WTC11 (cell line): ENCODE measurements around the gene CNKSR3. TPM values are rescaled to one million over a fixed set of nuclear protein-coding genes. Genes with fewer than 3 reads are reported as not detected.

Experiments used
- ATAC-seq: fragments of 200-7000 bp; cut with Tn5 transposase; 2 replicates; pipeline ENCODE4 v1.10.0; 2021; ENCODE audit warnings: mild to moderate bottlenecking, moderate library complexity
- CTCF ChIA-PET: fragments of 300-600 bp; sonication (Branson Sonifier 250); formaldehyde crosslinking; loops from one replicate; lab custom pipeline; 2021; ENCODE audit warnings: antibody characterized with exemption; lab: Charles Lee
- POLR2A ChIA-PET: fragments of 350-600 bp; sonication (Branson Sonifier 250); formaldehyde crosslinking; loops from one replicate; lab custom pipeline; 2021; ENCODE audit warnings: antibody characterized with exemption; lab: Charles Lee
- DNase-seq: peaks from one replicate; pipeline ENCODE4 v3.0.0; 2021; ENCODE audit warnings: low spot score
- H3K27ac Mint-ChIP-seq: 2 replicates; pipeline ENCODE4 v1.8.0; 2021; ENCODE audit warnings: mixed read lengths
- H3K27me3 Mint-ChIP-seq: 2 replicates; pipeline ENCODE4 v1.8.0; 2021; ENCODE audit warnings: low read depth, mild to moderate bottlenecking, moderate library complexity, mixed read lengths
- H3K36me3 Mint-ChIP-seq: 2 replicates; pipeline ENCODE4 v1.8.0; 2021; ENCODE audit warnings: mixed read lengths
- H3K4me1 Mint-ChIP-seq: 2 replicates; pipeline ENCODE4 v1.8.0; 2022; ENCODE audit warnings: mixed read lengths
- H3K4me3 Mint-ChIP-seq: 2 replicates; pipeline ENCODE4 v1.8.0; 2021; ENCODE audit warnings: mild to moderate bottlenecking, moderate library complexity, mixed read lengths
- H3K9me3 Mint-ChIP-seq: 2 replicates; pipeline ENCODE4 v1.8.0; 2021; ENCODE audit warnings: mixed read lengths
- ESRRA ChIP-seq: sonication (generic); formaldehyde crosslinking; IDR thresholded peaks from 2 replicates; pipeline ENCODE4 v1.8.1; 2022; ENCODE audit warnings: mild to moderate bottlenecking, missing genetic modification reagents, borderline replicate concordance
- GTF2I ChIP-seq: fragments of 250-450 bp; sonication (Bioruptor Pico); conservative IDR thresholded peaks from 2 replicates; pipeline ENCODE4 v1.4.0; 2021; ENCODE audit warnings: mild to moderate bottlenecking
- NR3C1 ChIP-seq: sonication (generic); formaldehyde crosslinking; conservative IDR thresholded peaks from 2 replicates; pipeline ENCODE4 v1.8.1; 2023; ENCODE audit warnings: low read depth, mild to moderate bottlenecking, missing genetic modification reagents
- RELA ChIP-seq: sonication (generic); formaldehyde crosslinking; IDR thresholded peaks from 2 replicates; pipeline ENCODE4 v1.8.1; 2022; ENCODE audit warnings: missing genetic modification reagents, mild to moderate bottlenecking, borderline replicate concordance
- RORB ChIP-seq: fragments of 250-450 bp; sonication (Bioruptor Pico); IDR thresholded peaks from 2 replicates; pipeline ENCODE4 v1.9.0; 2021; ENCODE audit warnings: mild to moderate bottlenecking
- TEAD1 ChIP-seq: sonication (generic); formaldehyde crosslinking; IDR thresholded peaks from 2 replicates; pipeline ENCODE4 v1.8.0; 2022; ENCODE audit warnings: mild to moderate bottlenecking, missing genetic modification reagents
- ZBTB21 ChIP-seq: sonication (generic); formaldehyde crosslinking; IDR thresholded peaks from 2 replicates; pipeline ENCODE4 v1.8.1; 2023; ENCODE audit warnings: mild to moderate bottlenecking, missing genetic modification reagents, borderline replicate concordance
- ZNF671 ChIP-seq: fragments of 250-450 bp; sonication (Bioruptor Pico); IDR thresholded peaks from 2 replicates; pipeline ENCODE4 v1.8.0; 2021; ENCODE audit warnings: mild to moderate bottlenecking
- total RNA-seq: library from RNA; stranded (reverse); gene quantifications from 3 replicates; pipeline ENCODE4 v1.2.3, GENCODE V29; 2021
- TF ChIP-seq, protein P1 (sequence below): fragments of 250-450 bp; sonication (Bioruptor Pico); IDR thresholded peaks from 2 replicates; pipeline ENCODE4 v1.9.0; 2021; ENCODE audit warnings: mild to moderate bottlenecking
- TF ChIP-seq, protein P2 (sequence below): sonication (generic); formaldehyde crosslinking; IDR thresholded peaks from 2 replicates; pipeline ENCODE4 v1.8.0; 2022; ENCODE audit warnings: missing genetic modification reagents
- TF ChIP-seq, protein P3 (sequence below): sonication (generic); formaldehyde crosslinking; IDR thresholded peaks from 2 replicates; pipeline ENCODE4 v1.8.0; 2022; ENCODE audit warnings: mild to moderate bottlenecking, missing genetic modification reagents
- TF ChIP-seq, protein P4 (sequence below): sonication (generic); formaldehyde crosslinking; IDR thresholded peaks from 2 replicates; pipeline ENCODE4 v1.8.1; 2023; ENCODE audit warnings: mild to moderate bottlenecking, missing genetic modification reagents, moderate library complexity
- TF ChIP-seq, protein P5 (sequence below): sonication (generic); formaldehyde crosslinking; conservative IDR thresholded peaks from 2 replicates; pipeline ENCODE4 v1.8.1; 2023; ENCODE audit warnings: mild to moderate bottlenecking, low read depth, missing genetic modification reagents, moderate library complexity

CNKSR3 gene
- total RNA-seq, 1 experiment from 2014 or later = 5.7 TPM

DNA sequence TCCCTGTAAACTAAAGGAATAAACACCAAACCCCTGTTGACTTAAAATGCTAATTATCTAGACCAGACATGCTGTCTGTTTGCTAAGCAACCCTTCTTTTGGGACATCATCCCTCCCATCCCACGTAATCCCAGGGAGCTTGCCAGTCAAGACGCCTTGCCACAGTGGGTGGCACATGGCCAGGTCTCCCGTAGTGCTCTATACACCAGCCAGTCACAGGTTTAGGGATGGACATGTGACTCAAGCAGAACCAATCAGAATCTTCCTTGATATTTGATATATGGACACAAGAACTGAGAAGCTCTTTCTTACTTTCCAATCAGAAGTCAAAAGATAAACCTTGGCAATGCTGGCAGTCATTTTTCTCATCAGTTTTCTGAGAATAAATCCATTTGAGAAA lies 60.0 kb downstream of the CNKSR3 start:
- no peaks in the 10 kb centered on the region for H3K36me3 Mint-ChIP-seq

More for the DNA sequence above, 60.0 kb downstream of the CNKSR3 start:
- POLR2A ChIA-PET = no interaction called here
- Mint-ChIP-seq H3K27me3 (no peaks in the 10 kb centered on the region), H3K4me1 (no peaks in the 10 kb centered on the region), H3K27ac (no peak overlapping the region), H3K9me3 (no peaks in the 10 kb centered on the region), H3K4me3 (no peak overlapping the region)
- TF ChIP-seq, protein P1, sequence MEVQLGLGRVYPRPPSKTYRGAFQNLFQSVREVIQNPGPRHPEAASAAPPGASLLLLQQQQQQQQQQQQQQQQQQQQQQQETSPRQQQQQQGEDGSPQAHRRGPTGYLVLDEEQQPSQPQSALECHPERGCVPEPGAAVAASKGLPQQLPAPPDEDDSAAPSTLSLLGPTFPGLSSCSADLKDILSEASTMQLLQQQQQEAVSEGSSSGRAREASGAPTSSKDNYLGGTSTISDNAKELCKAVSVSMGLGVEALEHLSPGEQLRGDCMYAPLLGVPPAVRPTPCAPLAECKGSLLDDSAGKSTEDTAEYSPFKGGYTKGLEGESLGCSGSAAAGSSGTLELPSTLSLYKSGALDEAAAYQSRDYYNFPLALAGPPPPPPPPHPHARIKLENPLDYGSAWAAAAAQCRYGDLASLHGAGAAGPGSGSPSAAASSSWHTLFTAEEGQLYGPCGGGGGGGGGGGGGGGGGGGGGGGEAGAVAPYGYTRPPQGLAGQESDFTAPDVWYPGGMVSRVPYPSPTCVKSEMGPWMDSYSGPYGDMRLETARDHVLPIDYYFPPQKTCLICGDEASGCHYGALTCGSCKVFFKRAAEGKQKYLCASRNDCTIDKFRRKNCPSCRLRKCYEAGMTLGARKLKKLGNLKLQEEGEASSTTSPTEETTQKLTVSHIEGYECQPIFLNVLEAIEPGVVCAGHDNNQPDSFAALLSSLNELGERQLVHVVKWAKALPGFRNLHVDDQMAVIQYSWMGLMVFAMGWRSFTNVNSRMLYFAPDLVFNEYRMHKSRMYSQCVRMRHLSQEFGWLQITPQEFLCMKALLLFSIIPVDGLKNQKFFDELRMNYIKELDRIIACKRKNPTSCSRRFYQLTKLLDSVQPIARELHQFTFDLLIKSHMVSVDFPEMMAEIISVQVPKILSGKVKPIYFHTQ (CRISPR knock-in tag) = no peak
- TF ChIP-seq, protein P2, sequence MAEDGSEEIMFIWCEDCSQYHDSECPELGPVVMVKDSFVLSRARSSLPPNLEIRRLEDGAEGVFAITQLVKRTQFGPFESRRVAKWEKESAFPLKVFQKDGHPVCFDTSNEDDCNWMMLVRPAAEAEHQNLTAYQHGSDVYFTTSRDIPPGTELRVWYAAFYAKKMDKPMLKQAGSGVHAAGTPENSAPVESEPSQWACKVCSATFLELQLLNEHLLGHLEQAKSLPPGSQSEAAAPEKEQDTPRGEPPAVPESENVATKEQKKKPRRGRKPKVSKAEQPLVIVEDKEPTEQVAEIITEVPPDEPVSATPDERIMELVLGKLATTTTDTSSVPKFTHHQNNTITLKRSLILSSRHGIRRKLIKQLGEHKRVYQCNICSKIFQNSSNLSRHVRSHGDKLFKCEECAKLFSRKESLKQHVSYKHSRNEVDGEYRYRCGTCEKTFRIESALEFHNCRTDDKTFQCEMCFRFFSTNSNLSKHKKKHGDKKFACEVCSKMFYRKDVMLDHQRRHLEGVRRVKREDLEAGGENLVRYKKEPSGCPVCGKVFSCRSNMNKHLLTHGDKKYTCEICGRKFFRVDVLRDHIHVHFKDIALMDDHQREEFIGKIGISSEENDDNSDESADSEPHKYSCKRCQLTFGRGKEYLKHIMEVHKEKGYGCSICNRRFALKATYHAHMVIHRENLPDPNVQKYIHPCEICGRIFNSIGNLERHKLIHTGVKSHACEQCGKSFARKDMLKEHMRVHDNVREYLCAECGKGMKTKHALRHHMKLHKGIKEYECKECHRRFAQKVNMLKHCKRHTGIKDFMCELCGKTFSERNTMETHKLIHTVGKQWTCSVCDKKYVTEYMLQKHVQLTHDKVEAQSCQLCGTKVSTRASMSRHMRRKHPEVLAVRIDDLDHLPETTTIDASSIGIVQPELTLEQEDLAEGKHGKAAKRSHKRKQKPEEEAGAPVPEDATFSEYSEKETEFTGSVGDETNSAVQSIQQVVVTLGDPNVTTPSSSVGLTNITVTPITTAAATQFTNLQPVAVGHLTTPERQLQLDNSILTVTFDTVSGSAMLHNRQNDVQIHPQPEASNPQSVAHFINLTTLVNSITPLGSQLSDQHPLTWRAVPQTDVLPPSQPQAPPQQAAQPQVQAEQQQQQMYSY (CRISPR knock-in tag) = no peak
- TF ChIP-seq RORB (no peak), TEAD1 (CRISPR knock-in tag) (no peak), NR3C1 (CRISPR knock-in tag) (no peak), ESRRA (CRISPR knock-in tag) (no peak), GTF2I (no peak), ZBTB21 (CRISPR knock-in tag) (no peak), RELA (CRISPR knock-in tag) (no peak), ZNF671 (CRISPR knock-in tag) (no peak)
- TF ChIP-seq, protein P3, sequence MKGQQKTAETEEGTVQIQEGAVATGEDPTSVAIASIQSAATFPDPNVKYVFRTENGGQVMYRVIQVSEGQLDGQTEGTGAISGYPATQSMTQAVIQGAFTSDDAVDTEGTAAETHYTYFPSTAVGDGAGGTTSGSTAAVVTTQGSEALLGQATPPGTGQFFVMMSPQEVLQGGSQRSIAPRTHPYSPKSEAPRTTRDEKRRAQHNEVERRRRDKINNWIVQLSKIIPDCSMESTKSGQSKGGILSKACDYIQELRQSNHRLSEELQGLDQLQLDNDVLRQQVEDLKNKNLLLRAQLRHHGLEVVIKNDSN (CRISPR knock-in tag) = peak; percentile 12; the same call in 1 of the 2 replicates
- TF ChIP-seq, protein P4, sequence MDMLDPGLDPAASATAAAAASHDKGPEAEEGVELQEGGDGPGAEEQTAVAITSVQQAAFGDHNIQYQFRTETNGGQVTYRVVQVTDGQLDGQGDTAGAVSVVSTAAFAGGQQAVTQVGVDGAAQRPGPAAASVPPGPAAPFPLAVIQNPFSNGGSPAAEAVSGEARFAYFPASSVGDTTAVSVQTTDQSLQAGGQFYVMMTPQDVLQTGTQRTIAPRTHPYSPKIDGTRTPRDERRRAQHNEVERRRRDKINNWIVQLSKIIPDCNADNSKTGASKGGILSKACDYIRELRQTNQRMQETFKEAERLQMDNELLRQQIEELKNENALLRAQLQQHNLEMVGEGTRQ (CRISPR knock-in tag) = 0 out of 2 replicates have a peak, but pooled peaks have one; percentile 30
- TF ChIP-seq, protein P5, sequence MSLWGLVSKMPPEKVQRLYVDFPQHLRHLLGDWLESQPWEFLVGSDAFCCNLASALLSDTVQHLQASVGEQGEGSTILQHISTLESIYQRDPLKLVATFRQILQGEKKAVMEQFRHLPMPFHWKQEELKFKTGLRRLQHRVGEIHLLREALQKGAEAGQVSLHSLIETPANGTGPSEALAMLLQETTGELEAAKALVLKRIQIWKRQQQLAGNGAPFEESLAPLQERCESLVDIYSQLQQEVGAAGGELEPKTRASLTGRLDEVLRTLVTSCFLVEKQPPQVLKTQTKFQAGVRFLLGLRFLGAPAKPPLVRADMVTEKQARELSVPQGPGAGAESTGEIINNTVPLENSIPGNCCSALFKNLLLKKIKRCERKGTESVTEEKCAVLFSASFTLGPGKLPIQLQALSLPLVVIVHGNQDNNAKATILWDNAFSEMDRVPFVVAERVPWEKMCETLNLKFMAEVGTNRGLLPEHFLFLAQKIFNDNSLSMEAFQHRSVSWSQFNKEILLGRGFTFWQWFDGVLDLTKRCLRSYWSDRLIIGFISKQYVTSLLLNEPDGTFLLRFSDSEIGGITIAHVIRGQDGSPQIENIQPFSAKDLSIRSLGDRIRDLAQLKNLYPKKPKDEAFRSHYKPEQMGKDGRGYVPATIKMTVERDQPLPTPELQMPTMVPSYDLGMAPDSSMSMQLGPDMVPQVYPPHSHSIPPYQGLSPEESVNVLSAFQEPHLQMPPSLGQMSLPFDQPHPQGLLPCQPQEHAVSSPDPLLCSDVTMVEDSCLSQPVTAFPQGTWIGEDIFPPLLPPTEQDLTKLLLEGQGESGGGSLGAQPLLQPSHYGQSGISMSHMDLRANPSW (CRISPR knock-in tag) = no peak
- ATAC-seq = no peak
- DNase-seq = no peak
- CTCF ChIA-PET = interaction anchor here (1.4 kb wide), 2 partner anchors 50 to 60 kb away, joined by 3 read pairs; partner anchors contain the start of gene CNKSR3
